COLO829 (cell line): ENCODE measurements around the gene OBSCN.
"Not testable (repeated sequence)": the region's sequence is repeated elsewhere in the genome, so short reads cannot be mapped to it uniquely, and the experiment has no call there.

ENCODE experiments used
- DNase-seq: peaks from one replicate; pipeline ENCODE4 v3.0.0; 2012; ENCODE audit warnings: low spot score

Gene OBSCN

DNA sequence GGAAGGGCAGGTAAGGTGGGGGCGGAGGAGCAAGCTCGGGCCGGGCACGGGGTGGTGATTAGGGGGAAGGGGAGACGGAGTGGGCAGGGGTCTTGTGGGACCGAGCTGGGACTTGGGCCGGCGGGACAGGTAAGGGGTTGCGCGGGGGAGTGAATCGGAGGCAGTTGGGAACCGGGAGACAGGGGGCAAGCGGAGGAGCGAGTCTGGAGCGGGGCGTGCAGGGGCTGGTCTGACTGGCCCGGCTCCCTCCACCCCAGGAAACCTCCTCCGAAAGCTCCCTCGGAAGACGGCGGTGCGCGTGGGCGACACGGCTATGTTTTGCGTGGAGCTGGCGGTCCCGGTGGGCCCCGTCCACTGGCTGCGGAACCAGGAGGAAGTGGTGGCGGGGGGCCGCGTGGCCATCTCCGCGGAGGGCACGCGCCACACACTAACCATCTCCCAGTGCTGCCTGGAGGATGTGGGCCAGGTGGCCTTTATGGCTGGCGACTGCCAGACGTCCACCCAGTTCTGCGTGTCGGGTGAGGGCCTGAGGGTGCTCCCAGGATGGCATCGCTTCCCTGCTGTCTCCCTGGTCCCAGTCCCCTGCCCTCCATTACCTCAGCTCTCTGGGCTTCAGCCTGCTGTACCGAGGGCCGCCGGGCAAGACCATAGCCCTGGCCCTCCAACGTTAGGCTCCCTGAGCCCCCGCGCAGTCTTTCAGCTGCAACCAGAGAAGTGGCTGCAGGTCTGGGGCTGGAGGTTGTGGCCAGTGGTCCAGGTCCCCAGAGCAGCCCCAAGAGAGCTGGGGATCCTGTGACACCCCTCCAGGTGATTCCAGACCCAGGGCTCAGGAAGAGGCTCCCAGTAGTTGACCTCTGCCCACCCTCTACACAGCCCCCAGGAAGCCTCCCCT lies 6.3 kb downstream of the OBSCN start:
- DNase-seq, result no peak

DNA sequence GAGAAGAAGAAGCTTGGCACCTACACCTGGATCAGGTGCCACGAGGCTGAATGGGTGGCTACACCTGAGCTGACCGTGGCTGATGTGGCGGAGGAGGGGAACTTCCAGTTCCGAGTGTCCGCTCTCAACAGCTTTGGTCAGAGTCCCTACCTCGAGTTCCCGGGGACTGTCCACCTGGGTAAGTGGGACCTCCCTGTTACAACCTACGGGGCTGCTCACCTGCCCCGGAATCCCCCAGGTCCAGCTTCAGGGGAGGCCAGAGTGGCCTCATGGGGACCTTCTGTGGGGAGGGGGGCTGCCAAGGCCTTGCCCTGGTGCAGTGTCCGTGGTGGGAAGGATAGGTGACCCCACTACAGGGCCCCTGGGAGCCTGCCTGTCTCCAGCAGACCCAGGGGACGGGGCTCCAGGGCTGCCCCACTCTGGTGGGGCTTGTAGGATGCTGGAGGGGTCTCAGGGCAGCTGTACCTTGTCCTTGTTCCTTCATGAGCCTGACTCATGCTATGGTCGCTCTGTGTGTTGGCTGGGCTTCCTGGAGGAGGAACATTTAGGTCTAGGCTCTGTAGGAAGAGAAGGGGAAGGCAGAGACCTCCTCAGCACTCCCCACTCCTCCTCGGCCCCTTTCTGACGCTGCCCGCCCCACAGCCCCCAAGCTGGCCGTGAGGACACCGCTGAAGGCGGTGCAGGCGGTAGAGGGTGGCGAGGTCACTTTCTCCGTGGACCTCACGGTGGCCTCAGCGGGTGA lies 7.2 kb downstream of the OBSCN start:
- DNase-seq, result no peak

DNA sequence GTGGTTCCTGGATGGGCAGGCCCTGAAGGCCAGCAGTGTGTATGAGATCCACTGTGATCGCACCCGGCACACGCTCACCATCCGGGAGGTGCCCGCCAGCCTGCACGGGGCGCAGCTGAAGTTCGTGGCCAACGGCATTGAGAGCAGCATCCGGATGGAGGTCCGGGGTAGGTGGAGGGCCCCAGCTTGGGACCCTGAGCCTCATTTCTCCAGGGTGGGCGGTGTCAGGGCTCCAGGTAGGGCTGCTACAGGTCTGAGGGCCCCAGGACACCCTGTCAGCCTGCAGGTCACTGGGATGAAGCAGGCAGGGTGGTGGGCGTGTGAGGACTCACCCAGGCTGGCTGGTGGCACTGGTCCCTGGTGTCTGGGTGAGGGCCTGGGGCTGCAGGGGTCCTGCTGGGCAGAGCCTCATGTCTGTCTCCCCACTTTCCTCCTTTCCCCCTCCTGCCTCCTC lies 7.8 kb downstream of the OBSCN start:
- DNase-seq, result no peak

DNA sequence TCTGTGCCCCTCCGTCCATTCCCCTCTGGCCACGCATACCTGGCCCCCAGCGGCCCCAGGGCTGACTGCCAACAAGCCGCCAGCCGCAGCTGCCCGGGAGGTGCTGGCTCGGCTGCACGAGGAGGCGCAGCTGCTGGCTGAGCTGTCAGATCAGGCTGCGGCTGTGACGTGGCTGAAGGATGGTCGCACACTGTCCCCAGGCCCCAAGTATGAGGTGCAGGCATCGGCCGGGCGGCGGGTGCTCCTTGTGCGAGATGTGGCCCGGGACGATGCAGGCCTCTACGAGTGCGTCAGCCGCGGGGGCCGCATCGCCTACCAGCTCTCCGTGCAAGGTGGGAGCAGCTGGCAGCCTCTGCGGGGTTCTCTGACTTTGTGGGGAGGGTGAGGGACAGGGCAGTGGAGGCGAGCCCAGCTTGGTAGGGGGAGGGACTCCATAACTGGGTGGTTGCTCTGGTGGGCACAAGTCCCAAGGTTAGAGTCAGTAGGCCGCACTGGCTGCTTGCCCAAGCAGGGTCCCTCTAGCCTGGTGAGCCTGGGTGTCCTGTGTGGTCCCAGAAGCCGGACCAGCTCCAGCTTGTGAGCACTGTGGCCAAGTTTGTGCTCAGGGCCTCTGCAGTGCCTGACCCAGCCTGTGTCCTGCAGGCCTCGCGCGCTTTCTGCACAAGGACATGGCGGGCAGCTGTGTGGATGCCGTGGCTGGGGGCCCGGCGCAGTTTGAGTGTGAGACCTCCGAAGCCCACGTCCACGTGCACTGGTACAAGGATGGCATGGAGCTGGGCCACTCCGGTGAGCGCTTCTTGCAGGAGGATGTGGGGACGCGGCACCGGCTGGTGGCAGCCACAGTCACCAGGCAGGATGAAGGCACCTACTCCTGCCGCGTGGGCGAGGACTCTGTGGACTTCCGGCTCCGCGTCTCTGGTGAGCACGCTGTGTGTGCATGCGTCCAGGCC lies 8.8 kb downstream of the OBSCN start:
- no peak for DNase-seq

DNA sequence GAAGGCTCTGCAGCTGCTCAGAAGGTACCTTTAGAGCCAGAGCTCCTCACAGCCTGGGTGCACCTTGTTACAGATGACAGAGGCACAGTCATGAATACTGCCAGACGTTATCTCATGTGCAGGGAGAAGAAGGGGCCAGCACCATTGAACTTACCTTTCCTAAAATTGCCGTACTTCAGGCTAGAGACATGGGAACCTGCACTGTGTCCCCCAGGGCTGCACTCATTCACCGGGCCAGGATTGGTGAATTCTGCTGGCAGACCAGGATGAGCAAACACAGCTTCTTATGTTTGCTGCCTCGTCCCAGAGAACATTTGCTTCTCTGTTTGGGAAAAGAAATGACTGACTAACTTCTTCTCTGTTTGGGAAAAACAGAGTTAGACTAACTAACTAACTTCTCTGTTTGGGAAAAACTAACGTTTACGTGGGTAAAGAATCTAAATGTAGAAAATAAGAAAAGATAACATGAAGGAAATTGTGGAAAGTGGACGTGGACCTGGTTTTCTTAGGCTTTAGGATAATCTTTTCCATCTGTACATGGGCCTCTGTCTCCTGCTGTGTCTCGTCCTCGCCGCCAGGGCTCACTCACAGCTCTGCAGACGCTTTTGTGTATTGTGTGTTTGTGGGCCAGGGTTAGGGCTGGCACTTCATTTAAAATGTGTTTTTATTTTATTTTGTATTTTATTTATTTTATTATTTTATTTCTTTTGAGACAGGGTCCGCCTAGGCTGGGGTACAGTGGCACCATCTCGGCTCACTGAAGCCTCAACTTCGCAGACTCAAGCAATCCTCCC lies 9.9 kb downstream of the OBSCN start:
- no peak for DNase-seq

DNA sequence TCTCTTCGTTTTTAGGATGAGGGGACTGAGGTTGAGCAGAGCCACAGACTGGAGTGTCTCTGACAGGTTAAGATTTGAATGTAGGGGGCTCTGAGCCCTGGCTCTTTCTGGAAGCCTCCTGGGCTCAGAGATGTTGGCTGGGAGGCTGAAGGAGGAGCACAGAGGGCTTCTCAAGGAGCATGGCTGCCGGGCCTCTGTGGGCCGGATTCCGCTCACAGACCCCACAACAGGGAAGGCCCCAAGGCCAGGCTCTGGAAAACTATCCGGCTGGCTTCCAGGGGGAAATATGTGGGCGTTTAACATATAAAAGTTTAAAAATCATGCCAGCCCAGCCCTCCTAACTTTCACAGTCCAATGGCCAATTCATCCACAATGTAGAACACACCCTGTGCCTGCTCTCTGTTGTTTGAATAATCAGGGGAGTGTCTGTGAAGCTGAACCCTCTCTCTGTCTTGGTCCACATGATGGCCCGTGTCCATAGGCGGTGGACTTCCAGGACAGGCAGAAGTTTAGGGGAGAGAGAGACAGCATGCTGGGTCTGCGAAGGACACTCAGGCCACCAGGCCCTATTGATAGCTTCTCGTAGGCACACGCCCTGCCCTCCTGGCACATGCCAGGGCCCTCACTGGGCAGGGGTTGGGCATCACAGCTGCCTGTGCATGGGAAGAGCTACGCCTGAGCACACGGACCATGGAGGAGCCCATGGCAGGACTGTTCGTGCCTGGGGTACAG lies 10.8 kb downstream of the OBSCN start:
- no peak for DNase-seq

DNA sequence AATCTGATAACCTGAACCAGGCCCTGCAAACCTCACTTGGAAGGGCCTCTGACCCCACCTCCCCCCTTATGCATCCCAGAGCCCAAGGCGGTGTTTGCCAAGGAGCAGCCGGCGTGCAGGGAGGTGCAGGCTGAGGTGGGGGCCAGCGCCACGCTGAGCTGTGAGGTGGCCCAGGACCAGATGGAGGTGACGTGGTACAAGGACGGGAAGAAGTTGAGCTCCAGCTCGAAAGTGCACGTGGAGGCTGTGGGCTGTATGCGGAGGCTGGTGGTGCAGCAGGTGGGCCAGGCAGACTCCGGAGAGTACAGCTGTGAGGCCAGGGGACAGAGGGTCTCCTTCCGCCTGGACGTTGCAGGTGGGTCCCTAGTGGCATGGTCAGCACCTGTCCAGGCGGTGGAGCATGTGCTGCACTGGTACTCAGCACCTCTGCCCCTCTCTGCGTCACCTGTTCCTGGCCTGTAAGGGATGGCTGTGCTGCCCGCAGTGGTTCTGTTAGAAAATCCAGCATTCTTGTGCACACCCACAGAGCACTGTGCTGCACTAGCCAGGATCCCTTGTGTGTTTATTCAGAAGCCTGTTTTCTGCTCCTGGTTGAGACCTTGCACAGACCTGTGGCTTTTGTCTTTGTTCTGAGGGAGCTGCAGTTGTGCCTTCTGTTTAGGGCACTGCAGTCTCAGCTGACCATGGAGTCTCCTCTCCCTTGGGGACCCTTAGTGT lies 11.6 kb downstream of the OBSCN start:
- DNase-seq, result no peak

DNA sequence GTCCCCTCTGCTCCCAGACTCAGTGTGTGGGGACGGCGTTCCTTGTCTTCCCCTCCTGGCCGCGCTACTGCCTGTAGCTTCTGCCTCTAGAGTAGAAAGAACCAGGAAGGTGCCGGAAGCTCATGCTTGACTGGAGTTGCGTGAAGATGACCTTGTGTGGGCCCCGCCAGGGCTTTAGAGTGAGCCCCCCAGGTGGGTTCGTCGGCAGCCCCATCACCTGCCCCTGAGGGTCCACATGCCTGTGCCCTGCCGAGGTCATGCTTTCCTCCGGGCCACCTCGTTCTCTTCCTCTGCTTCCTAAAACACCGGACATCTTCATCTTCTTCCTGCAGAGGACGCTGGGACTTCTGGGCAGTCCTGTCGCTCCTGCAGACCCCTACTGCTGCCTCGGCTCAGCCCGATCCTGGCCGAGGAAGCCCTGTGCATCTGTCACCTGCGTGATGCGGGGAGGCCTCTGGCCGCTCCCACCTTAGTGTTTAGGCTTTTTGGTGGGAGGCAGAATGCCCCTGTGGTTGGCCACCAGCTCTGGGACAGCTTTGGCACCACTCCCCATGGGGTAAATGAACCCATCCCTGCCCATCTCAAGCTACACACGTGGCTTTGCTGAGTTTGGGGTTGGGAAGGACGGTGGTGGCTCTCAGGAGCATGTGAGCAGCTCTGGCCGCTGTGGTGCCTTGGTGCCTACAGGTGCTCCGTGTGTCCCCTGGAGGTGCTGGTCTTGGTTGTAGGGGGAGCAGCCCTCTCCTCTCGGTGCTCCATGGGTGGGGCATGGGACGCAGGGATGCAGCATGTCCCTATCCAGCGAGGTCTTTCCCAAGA lies 12.3 kb downstream of the OBSCN start:
- DNase-seq, result no peak

DNA sequence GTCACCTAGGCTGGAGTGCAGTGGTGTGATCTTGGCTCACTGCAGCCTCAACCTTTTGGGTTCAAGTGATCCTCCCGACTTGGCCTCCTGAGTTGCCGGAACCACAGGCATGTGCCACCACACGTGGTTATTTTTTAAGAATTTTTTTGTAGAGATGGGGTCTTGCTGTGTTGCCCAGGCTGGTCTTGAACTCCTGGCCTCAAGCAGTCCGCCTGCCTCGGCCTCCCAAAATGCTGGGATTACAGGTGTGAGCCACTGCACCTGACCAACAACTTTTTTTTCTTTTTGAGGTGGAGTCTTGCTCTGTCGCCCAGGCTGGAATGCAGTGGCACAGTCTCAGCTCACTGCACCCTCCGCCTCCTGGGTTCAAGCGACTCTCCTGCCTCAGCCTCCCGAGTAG lies 13.3 kb downstream of the OBSCN start:
- DNase-seq, result not testable (repeated sequence)

DNA sequence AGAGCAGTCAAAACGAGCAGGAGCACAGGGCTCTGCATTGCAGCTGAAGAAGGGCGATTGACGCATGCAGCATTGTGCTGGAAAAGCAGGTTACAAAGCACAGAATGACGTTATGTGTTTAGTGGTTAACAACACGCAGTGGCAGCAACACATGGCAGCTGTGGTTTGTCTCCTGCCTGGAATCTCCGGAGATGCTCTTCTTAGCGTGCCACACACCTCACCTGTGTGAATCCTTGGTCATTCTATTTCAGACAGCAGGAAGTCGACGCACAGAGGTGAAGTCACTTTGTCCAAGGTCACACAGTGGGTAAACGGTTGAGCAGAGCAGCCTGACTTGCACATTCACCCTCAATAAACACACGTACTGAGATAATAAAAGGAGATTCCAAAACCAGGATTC lies 14.7 kb downstream of the OBSCN start:
- no peak for DNase-seq

DNA sequence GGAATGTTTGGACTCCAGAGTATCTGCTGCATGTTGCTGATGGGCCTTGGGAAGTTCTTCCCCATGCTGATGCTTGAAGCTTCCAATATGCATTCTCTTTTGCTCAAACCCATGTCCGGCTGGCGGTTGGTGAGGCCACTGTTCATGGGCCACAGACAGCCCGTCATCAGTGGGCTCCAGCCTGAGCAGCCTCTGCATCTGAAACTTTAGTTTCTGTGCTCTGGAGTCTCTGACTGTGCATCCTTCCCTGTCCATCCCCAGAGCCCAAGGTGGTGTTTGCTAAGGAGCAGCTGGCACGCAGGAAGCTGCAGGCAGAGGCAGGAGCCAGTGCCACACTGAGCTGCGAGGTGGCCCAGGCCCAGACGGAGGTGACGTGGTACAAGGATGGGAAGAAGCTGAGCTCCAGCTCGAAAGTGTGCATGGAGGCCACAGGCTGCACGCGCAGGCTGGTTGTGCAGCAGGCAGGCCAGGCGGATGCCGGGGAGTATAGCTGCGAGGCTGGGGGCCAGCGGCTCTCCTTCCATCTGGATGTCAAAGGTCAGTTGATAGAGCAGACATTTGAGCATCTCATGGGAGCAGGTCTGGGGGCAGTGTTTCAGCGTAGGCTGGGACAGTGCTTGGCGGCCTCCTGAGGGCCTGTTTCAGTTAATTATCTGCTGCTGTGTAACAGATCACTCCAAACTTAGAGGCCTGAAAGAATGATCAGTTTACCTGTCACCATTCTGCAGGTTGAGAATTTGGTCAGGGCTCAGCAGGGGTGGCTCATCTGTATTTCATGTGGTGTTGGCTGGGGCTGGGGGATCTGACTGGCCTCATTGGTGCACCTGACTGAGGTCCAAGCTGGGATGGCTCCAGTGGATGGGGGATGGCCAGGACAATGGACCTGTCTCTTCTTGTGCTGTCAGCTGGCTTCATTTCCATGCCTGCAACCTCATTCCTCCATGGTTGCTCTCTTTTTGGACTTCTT lies 16.6 kb downstream of the OBSCN start:
- no peak for DNase-seq

DNA sequence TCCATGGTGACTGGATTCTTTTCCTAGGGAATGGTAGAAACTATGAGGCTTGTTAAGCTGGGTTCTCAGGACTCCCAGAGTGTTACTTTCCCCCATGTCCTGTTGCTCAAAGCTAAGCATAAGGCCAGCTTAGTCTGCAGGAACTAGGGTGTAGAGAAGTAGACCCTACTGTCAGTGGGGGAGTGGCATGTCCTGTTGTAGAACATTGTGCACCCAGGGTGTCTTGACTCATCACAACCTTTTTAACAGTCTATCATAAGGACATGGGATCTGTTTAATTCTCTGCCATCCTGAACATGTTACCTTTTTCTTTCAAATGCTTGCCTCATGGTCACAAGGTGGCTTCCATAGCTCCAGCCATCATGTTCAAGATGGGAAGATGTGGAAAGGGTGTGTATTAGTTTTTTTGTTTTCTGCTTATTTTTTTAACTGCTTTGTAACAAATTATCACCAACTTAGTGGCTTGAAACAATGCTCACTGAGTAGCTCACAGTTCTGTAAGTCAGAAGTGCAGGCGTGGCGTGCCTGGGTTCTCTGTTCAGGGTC lies 17.4 kb downstream of the OBSCN start:
- DNase-seq, result no peak

DNA sequence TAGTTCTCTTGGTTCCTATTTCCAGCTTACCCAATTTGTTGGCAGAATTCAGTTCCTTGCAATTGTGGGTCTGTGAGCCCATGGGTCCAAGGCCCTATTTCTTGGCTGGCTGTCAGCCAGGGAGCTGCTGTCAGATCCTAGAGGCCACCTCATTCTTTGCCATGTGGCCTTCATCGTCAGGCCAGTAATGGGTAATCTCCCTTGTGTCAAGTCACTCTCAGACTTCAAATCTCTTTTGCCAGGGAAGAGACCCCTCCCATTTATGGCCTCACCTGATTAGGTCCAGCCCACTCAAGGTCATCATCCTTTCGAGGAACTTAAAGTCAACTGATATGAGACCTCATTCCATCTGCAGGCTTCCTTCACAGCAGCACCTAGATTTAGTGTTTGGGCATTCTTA lies 17.9 kb downstream of the OBSCN start:
- no peak for DNase-seq

DNA sequence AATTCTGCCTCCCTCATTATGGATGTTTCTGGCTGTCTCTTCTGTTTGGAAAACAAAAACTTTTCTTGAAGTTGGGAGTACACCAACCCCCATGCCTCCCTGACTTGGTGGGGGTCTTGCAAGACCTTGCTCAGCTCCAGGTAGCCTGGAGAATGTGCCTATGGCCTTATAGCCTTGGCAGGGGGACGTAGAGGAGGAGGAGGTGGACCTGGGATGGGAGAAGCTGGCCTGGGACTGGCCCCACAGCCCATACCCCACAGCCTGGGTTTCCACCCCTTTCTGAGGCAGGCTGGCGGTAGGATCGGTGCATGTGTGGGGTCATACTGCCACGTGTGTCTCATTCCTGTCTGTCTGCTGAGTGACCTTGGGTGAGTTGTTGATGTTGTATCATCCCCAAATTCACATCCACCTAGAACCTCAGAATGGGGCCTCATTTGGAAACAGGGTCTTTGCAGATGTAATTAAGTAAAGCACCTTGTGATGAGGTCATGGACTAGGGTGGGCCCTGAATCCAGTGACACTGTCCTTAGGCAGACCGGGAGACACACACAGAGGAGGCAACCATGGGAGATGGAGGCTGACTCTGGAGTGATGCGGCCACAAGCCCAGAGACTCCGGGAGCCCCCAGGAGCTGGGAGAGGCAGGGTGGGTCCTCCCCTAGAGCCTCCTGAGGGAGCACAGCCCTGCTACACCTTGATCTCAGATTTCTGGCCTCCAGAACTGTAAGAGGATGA lies 18.5 kb downstream of the OBSCN start:
- no peak for DNase-seq

DNA sequence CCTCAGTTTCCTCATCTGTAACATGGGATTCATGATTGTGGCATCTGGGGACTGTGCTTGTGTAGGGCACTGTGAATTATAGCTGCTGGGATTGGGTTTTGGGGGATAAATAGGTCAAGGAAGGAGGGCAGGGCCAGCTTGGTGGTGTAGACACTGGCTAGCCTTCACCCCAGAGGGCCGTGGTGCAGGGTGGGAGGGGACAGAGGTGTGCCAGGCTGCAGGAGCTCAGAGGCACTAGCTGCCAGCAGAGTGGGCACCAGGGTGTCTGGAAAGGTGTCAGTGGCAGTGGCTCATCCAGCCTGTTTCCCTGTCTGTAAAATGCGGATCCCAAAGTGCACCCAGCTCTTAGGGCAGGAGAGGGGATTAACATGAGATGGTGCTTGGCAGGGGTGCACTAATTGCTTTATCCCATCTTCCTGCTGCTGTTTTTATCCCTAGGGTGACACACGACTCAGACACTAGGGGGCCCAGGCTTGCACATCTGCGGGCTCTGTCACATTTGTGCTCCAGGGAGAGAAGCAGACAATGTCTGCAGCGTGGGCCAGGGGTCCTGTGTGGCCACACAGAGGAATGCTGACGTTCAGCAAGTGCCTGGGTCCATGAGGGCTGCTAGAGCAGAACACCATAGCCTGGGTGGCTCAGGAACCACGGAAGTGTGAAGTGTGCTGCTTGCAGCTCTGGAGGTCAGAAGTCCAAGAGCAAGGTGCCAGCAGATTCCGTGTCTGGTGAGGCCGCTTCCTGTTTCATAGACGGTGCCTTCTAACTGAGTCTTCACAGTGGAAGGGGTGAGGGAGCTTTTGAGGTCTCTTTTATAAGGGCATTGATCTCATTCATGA lies 19.3 kb downstream of the OBSCN start:
- DNase-seq, result no peak

DNA sequence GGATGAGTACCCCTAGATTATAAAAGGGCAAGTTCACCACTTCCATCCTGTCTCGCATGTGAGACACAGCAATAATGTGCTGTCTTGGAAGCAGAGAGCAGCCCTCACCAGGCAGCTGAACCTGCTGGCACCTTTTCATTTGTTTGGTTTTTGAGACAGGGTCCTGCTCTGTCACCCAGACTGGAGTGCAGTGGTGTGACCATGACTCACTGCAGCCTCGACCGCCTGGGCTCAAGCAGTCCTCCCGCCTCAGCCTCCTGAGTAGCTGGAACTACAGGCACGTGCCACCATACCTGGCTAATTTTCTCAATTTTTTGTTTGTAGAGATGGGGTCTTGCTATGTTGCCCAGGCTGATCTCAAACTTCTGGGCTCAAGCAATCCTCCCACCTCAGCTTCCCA lies 20.3 kb downstream of the OBSCN start:
- DNase-seq, result not testable (repeated sequence)
